HCT116 (cell line): ENCODE results near the gene HOXC6. TPM values are rescaled to one million over a fixed set of nuclear protein-coding genes. Genes with fewer than 3 reads are reported as not detected.

Experiments used
- ATAC-seq: fragments of 200-7000 bp; cut with Tn5 transposase; 2 replicates; pipeline ENCODE4 v1.9.1; 2020; ENCODE audit warnings: mild to moderate bottlenecking, moderate library complexity
- BruUV-seq: library from RNA; stranded (reverse); fragments of 400-500 nt; replicated peaks from 2 replicates; lab custom pipeline; 2021; lab: Mats Ljungman, UMichigan
- CTCF ChIA-PET: fragments of 300-600 bp; sonication (Branson Sonifier 250); formaldehyde crosslinking; loops from one replicate; lab custom pipeline; 2021; ENCODE audit warnings: antibody characterized with exemption; lab: Charles Lee
- POLR2A ChIA-PET: fragments of 300-600, 350-600 bp; sonication (Branson Sonifier 250); formaldehyde crosslinking; loops from one replicate; lab custom pipeline; 2021; ENCODE audit warnings: antibody characterized with exemption; lab: Charles Lee
- RAD21 ChIA-PET, 2 experiments: fragments of 300-600 bp; sonication (Branson Sonifier 250); formaldehyde crosslinking; loops; one replicate each; lab custom pipeline; 2023; ENCODE audit warnings: low total read pairs in 2 of 2; ENCODE audit not compliant: uncharacterized antibody in 2 of 2, unreplicated experiment in 2 of 2, low non-redundant PET in 1 of 2; lab: Charles Lee
- DNase-seq: peaks from one replicate; pipeline ENCODE4 v3.0.0-alpha.2; 2010; ENCODE audit warnings: low read depth, low spot score
- H2AFZ ChIP-seq: fragments of 200-600 bp; shearing (Covaris generic), sonication (generic); 2 replicates; pipeline ENCODE4 v1.6.1; 2017; ENCODE audit warnings: low read depth, mixed run types, mixed read lengths, antibody characterized with exemption, low read length; ENCODE audit not compliant: poor library complexity, severe bottlenecking
- H3K27ac ChIP-seq: 2 replicates; pipeline ENCODE4 v1.5.1; 2012; ENCODE audit warnings: low read depth, low read length
- H3K27me3 ChIP-seq: fragments of 200-600 bp; sonication (generic); 2 replicates; pipeline ENCODE4 v1.6.1; 2016; ENCODE audit warnings: mixed run types, low read length, mixed read lengths; ENCODE audit not compliant: insufficient read depth
- H3K36me3 ChIP-seq, 2 experiments: fragments of 200-500 bp in 1 of 2; fragments of 200-600 bp in 1 of 2; sonication (Bioruptor generic) in 1 of 2; sonication (generic) in 1 of 2; 2 replicates each; pipeline versions ENCODE4 v1.5.1 to v1.6.1; 2014 to 2016; ENCODE audit warnings: low read length in 2 of 2, inconsistent platforms in 1 of 2, mixed read lengths in 1 of 2, mixed run types in 1 of 2; ENCODE audit not compliant: insufficient read depth in 2 of 2, control insufficient read depth in 1 of 2
- H3K4me1 ChIP-seq, 2 experiments: fragments of 200-600 bp in 1 of 2; sonication (generic) in 1 of 2; 2 replicates each; pipeline versions ENCODE4 v1.5.1 to v1.6.1; 2012 to 2017; ENCODE audit warnings: low read length in 2 of 2, inconsistent platforms in 1 of 2, mild to moderate bottlenecking in 1 of 2, mixed read lengths in 1 of 2, mixed run types in 1 of 2, moderate library complexity in 1 of 2; ENCODE audit not compliant: insufficient read depth in 2 of 2, control insufficient read depth in 1 of 2
- H3K4me2 ChIP-seq: fragments of 200-600 bp; sonication (generic); 2 replicates; pipeline ENCODE4 v1.6.1; 2017; ENCODE audit warnings: mixed run types, low read length, mixed read lengths
- H3K4me3 ChIP-seq, 2 experiments: fragments of 200-600 bp in 1 of 2; sonication (generic) in 1 of 2; replicated peaks in 1 of 2; 2 replicates each; pipeline ENCODE4 v1.5.1; 2011 to 2016; ENCODE audit warnings: low read length in 2 of 2, control low read depth in 1 of 2, low read depth in 1 of 2, mild to moderate bottlenecking in 1 of 2, mixed read lengths in 1 of 2, mixed run types in 1 of 2
- H3K79me2 ChIP-seq: fragments of 200-600 bp; sonication (generic); 2 replicates; pipeline ENCODE4 v1.6.1; 2017; ENCODE audit warnings: mild to moderate bottlenecking, mixed run types, low read length, moderate library complexity, mixed read lengths; ENCODE audit not compliant: insufficient read depth
- H3K9ac ChIP-seq: fragments of 200-600 bp; sonication (generic); 2 replicates; pipeline ENCODE4 v1.6.1; 2016; ENCODE audit warnings: low read length, mixed read lengths
- H3K9me2 ChIP-seq: fragments of 200-600 bp; sonication (generic), shearing (Covaris generic); 2 replicates; pipeline ENCODE4 v1.6.1; 2017; ENCODE audit warnings: mixed run types, mild to moderate bottlenecking, moderate library complexity; ENCODE audit not compliant: insufficient read depth
- H3K9me3 ChIP-seq, 2 experiments: fragments of 200-500 bp in 1 of 2; fragments of 200-600 bp in 1 of 2; sonication (Bioruptor generic) in 1 of 2; sonication (generic) in 1 of 2; 2 replicates each; pipeline ENCODE4 v1.6.1; 2014 to 2017; ENCODE audit warnings: low read length in 2 of 2, mixed read lengths in 2 of 2, inconsistent platforms in 1 of 2, low read depth in 1 of 2, mild to moderate bottlenecking in 1 of 2, mixed run types in 1 of 2, moderate library complexity in 1 of 2; ENCODE audit not compliant: control insufficient read depth in 1 of 2, insufficient read depth in 1 of 2
- H4K20me1 ChIP-seq: fragments of 200-600 bp; sonication (generic), shearing (Covaris generic); 2 replicates; pipeline ENCODE4 v1.6.1; 2017; ENCODE audit warnings: mixed run types, mild to moderate bottlenecking, moderate library complexity; ENCODE audit not compliant: insufficient read depth
- CEBPB ChIP-seq: IDR thresholded peaks from 2 replicates; pipeline ENCODE4 v1.6.1; 2012; ENCODE audit warnings: low read depth
- EZH2phosphoT487 ChIP-seq: fragments of 200-600 bp; IDR thresholded peaks from 2 replicates; pipeline ENCODE4 v1.6.1; 2018; ENCODE audit warnings: antibody characterized with exemption, borderline replicate concordance
- JUND ChIP-seq: IDR thresholded peaks from 2 replicates; pipeline ENCODE4 v1.6.1; 2012
- POLR2AphosphoS5 ChIP-seq: IDR thresholded peaks from 2 replicates; pipeline ENCODE4 v1.6.1; 2011; ENCODE audit warnings: mild to moderate bottlenecking, low read depth, low read length, moderate library complexity
- RAD21 ChIP-seq: IDR thresholded peaks from 2 replicates; pipeline ENCODE4 v1.6.1; 2012; ENCODE audit warnings: low read depth, mild to moderate bottlenecking
- SRF ChIP-seq: IDR thresholded peaks from 2 replicates; pipeline ENCODE4 v1.6.1; 2012; ENCODE audit warnings: low read depth
- YY1 ChIP-seq: IDR thresholded peaks from 2 replicates; pipeline ENCODE4 v1.6.1; 2011; ENCODE audit warnings: low read length, low read depth, moderate library complexity, mild to moderate bottlenecking; ENCODE audit not compliant: insufficient replicate concordance; ENCODE audit errors: extremely low read depth
- intact Hi-C: fragments of 100-400 bp; cut with micrococcal nuclease; formaldehyde crosslinking; loops from 2 replicates; pipeline ENCODE4 v1.10.0; 2022
- total RNA-seq: library from RNA; stranded (reverse); gene quantifications from one replicate; pipeline ENCODE4 v1.2.1, GENCODE V29; 2021; ENCODE audit not compliant: unreplicated experiment
- TF ChIP-seq, protein P1 (sequence below): IDR thresholded peaks from 2 replicates; pipeline ENCODE4 v1.6.1; 2012
- TF ChIP-seq, protein P2 (sequence below): IDR thresholded peaks from 2 replicates; pipeline ENCODE4 v1.6.1; 2012

Gene HOXC6
- total RNA-seq, 1 experiment from 2014 or later, result 3.1 TPM

DNA sequence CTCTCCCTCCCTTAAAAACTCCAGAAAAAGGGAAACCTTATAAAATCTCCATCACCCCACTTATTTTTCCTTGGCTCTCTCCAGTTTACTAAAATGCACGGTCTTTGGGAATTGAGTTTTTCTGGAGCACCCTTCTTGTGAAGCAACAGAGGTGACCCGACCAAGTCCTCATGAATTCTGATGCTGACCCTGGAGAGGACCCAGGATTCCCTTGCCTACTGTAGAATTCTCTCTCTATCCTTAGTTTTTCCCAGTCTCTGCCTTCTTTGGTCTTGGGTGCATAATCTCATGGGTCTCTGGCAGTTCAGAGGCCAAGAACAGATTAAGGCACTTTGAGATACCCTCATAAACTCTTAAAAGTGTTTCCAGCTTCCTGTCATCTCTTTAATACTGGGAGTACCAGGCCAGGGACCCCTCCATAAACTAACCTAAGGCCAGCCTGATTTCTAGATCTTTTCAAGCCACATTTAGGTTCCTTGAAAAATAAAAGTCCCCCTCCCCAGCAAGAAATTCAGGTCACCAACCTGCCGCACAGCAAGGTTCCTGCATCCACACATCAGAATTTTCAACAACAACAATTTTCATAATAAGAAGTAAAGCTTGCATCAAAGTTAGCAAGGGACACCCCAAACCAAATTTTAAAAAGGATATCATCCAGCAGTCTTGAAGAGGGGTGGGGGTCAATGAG, 20.3 kb downstream of the HOXC6 start:
- Histone ChIP-seq H3K79me2 (no peaks in the 10 kb centered on the region), H3K4me1 (no peaks in the 10 kb centered on the region), H3K27me3 (no peaks in the 10 kb centered on the region), H3K27ac (no peak overlapping the region), H2AFZ (no peak overlapping the region), H4K20me1 (no peaks in the 10 kb centered on the region), H3K9ac (no peak overlapping the region)
- intact Hi-C loops, result no loop called here
- ATAC-seq, result no peak
- no TSS peak for BruUV-seq
- RAD21 ChIA-PET, result no interaction called here
- TF ChIP-seq CEBPB (no peak), RAD21 (no peak), SRF (no peak), EZH2phosphoT487 (no peak)
- TF ChIP-seq, protein P1, sequence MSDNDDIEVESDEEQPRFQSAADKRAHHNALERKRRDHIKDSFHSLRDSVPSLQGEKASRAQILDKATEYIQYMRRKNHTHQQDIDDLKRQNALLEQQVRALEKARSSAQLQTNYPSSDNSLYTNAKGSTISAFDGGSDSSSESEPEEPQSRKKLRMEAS, result no peak
- TF ChIP-seq, all 23 proteins: peak for 0
- no peaks in the 10 kb centered on the region for H3K9me3 ChIP-seq
- no peak for DNase-seq
- H3K36me3 ChIP-seq, result no peaks in the 10 kb centered on the region
- ChIA-PET CTCF (no interaction called here), POLR2A (no interaction called here)
- no peaks in the 10 kb centered on the region for H3K9me2 ChIP-seq
- H3K4me3 ChIP-seq, result no peak overlapping the region
- H3K4me2 ChIP-seq, result no peak overlapping the region

DNA sequence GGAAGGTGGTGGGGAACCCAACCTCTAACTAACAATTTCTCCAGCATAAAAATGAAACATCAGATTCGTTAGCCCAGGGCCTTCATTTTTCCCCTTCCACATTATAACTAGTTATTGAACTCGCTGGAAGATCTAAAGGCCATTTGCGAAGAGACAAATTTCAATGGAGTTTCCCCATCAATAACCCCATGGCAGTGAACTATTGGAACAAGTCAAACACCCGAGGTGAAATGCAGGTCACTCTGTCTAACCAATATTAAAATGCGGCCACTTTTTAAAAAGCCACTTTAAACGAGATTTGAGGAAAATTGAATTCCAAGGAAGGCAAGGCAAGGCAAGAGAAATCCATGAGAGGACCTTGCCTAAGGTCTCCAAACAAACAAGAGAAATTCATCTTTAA, 20.9 kb downstream of the HOXC6 start:
- POLR2A ChIA-PET, result no interaction called here
- Histone ChIP-seq H3K79me2 (no peaks in the 10 kb centered on the region), H3K9me2 (no peaks in the 10 kb centered on the region), H3K27me3 (no peaks in the 10 kb centered on the region), H2AFZ (no peak overlapping the region), H3K36me3 (no peaks in the 10 kb centered on the region), H3K9ac (no peak overlapping the region), H3K4me3 (no peak overlapping the region), H3K27ac (no peak overlapping the region), H3K4me1 (no peaks in the 10 kb centered on the region), H3K9me3 (no peaks in the 10 kb centered on the region), H3K4me2 (no peak overlapping the region), H4K20me1 (no peaks in the 10 kb centered on the region)
- TF ChIP-seq, protein P2, sequence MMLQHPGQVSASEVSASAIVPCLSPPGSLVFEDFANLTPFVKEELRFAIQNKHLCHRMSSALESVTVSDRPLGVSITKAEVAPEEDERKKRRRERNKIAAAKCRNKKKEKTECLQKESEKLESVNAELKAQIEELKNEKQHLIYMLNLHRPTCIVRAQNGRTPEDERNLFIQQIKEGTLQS, result no peak
- no peak for TF ChIP-seq YY1
- TF ChIP-seq SRF, result no peak
- TF ChIP-seq CEBPB, result no peak
- no peak for TF ChIP-seq POLR2AphosphoS5
- no peak for TF ChIP-seq JUND
- DNase-seq (no peak), ATAC-seq (no peak)
- CTCF ChIA-PET, result no interaction called here
- intact Hi-C loops, result no loop called here
- BruUV-seq, result no TSS peak
- RAD21 ChIA-PET, result no interaction called here
